SK-N-SH (cell line): ENCODE data around the gene COX14. TPM values are rescaled to one million over a fixed set of nuclear protein-coding genes. Genes with fewer than 3 reads are reported as not detected.

Source experiments
- CTCF ChIA-PET: fragments of 300-600, 350-600 bp; formaldehyde crosslinking; extraction: SDS; loops from one replicate; lab custom pipeline; 2021; lab: Yijun Ruan, JAX
- POLR2A ChIA-PET: fragments of 350-600 bp; sonication (Branson Sonifier 250); formaldehyde crosslinking; extraction: SDS; loops from one replicate; lab custom pipeline; 2020; ENCODE audit warnings: antibody characterized with exemption, inconsistent platforms; lab: Yijun Ruan, JAX
- DNase-seq: peaks from one replicate; pipeline ENCODE4 v3.0.0; 2012
- H2AFZ ChIP-seq: fragments of 200-600 bp; sonication (generic); 2 replicates; pipeline ENCODE4 v1.8.1; 2016; ENCODE audit warnings: antibody characterized with exemption, mild to moderate bottlenecking, low read depth
- H3F3A ChIP-seq: fragments of 200-600 bp; sonication (generic); replicated peaks from 2 replicates; pipeline ENCODE3; 2016; ENCODE audit warnings: antibody characterized with exemption, mild to moderate bottlenecking; ENCODE audit not compliant: insufficient read depth
- H3K27ac ChIP-seq, 2 experiments: fragments of 200-500 bp in 1 of 2; fragments of 200-600 bp in 1 of 2; sonication (Bioruptor generic) in 1 of 2; sonication (generic), shearing (Covaris generic) in 1 of 2; 2 replicates each; pipeline versions ENCODE4 v1.5.1 to v1.6.1; 2014 to 2016; ENCODE audit warnings: low read depth in 2 of 2, inconsistent platforms in 1 of 2, low read length in 1 of 2, mild to moderate bottlenecking in 1 of 2, mixed read lengths in 1 of 2
- H3K27me3 ChIP-seq: fragments of 200-600 bp; sonication (generic), shearing (Covaris generic); 2 replicates; pipeline ENCODE4 v1.6.1; 2016; ENCODE audit warnings: mixed run types; ENCODE audit not compliant: insufficient read depth
- H3K36me3 ChIP-seq, 2 experiments: fragments of 200-500 bp in 1 of 2; fragments of 200-600 bp in 1 of 2; sonication (Bioruptor generic) in 1 of 2; sonication (generic) in 1 of 2; replicated peaks in 1 of 2; 2 replicates each; pipeline versions ENCODE3 to v1.5.1; 2014 to 2016; ENCODE audit warnings: low read length in 1 of 2, mild to moderate bottlenecking in 1 of 2; ENCODE audit not compliant: insufficient read depth in 2 of 2, control insufficient read depth in 1 of 2
- H3K4me1 ChIP-seq, 2 experiments: fragments of 200-500 bp in 1 of 2; fragments of 200-600 bp in 1 of 2; sonication (Bioruptor generic) in 1 of 2; sonication (generic), shearing (Covaris generic) in 1 of 2; 2 replicates each; pipeline versions ENCODE4 v1.5.1 to v1.6.1; 2014 to 2016; ENCODE audit warnings: low read depth in 1 of 2, low read length in 1 of 2, mixed run types in 1 of 2; ENCODE audit not compliant: insufficient read depth in 2 of 2, control insufficient read depth in 1 of 2
- H3K4me2 ChIP-seq: fragments of 200-600 bp; sonication (generic), shearing (Covaris generic); 2 replicates; pipeline ENCODE4 v1.6.1; 2017; ENCODE audit warnings: mixed run types
- H3K4me3 ChIP-seq, 2 experiments: fragments of 200-500 bp in 1 of 2; fragments of 200-600 bp in 1 of 2; sonication (Bioruptor generic) in 1 of 2; sonication (generic), shearing (Covaris generic) in 1 of 2; 2 replicates each; pipeline versions ENCODE4 v1.5.1 to v1.8.1; 2014 to 2016; ENCODE audit warnings: low read depth in 2 of 2, inconsistent platforms in 1 of 2, low read length in 1 of 2, mild to moderate bottlenecking in 1 of 2, mixed read lengths in 1 of 2, moderate library complexity in 1 of 2
- H3K79me2 ChIP-seq: fragments of 200-600 bp; sonication (generic); 2 replicates; pipeline ENCODE4 v1.8.1; 2017; ENCODE audit warnings: mild to moderate bottlenecking; ENCODE audit not compliant: insufficient read depth
- H3K9ac ChIP-seq: fragments of 200-600 bp; sonication (generic); 2 replicates; pipeline ENCODE4 v1.6.1; 2017; ENCODE audit warnings: mixed run types
- H3K9me2 ChIP-seq: fragments of 200-600 bp; sonication (generic); 2 replicates; pipeline ENCODE4 v1.6.1; 2017; ENCODE audit warnings: mixed run types
- H3K9me3 ChIP-seq: fragments of 200-600 bp; sonication (generic); 2 replicates; pipeline ENCODE4 v1.6.1; 2017; ENCODE audit warnings: mixed run types, mild to moderate bottlenecking, moderate library complexity
- H4K20me1 ChIP-seq: fragments of 200-600 bp; sonication (generic); 2 replicates; pipeline ENCODE4 v1.6.1; 2017; ENCODE audit warnings: mild to moderate bottlenecking, mixed run types; ENCODE audit not compliant: insufficient read depth
- CHD2 ChIP-seq: fragments of 150-350 bp; IDR thresholded peaks from 2 replicates; pipeline ENCODE4 v1.6.1; 2018; ENCODE audit warnings: low read length; ENCODE audit not compliant: partially characterized antibody
- CTCF ChIP-seq: fragments of 200-600 bp; sonication (generic); IDR thresholded peaks from 2 replicates; pipeline ENCODE4 v1.6.1; 2017; ENCODE audit warnings: antibody characterized with exemption, mild to moderate bottlenecking, moderate library complexity
- ELF1 ChIP-seq: IDR thresholded peaks from 2 replicates; pipeline ENCODE4 v1.4.0; 2012
- EZH2phosphoT487 ChIP-seq: fragments of 200-600 bp; sonication (generic); IDR thresholded peaks from 2 replicates; pipeline ENCODE4 v1.6.1; 2017; ENCODE audit warnings: low read depth, mixed run types, mild to moderate bottlenecking, antibody characterized with exemption, moderate library complexity, borderline replicate concordance
- FOXM1 ChIP-seq: IDR thresholded peaks from 2 replicates; pipeline ENCODE4 v1.4.0; 2012; ENCODE audit warnings: low read depth, mild to moderate bottlenecking
- GABPA ChIP-seq: IDR thresholded peaks from 2 replicates; pipeline ENCODE4 v1.4.0; 2012; ENCODE audit warnings: low read depth, mild to moderate bottlenecking
- GATA2 ChIP-seq: sonication (generic); formaldehyde crosslinking; IDR thresholded peaks from 2 replicates; pipeline ENCODE4 v1.5.0; 2020; ENCODE audit warnings: mild to moderate bottlenecking, missing genetic modification reagents
- IRF3 ChIP-seq: fragments of 150-350 bp; IDR thresholded peaks from 2 replicates; pipeline ENCODE4 v1.6.1; 2016; ENCODE audit warnings: mild to moderate bottlenecking, low read depth, low read length
- MEF2A ChIP-seq: IDR thresholded peaks from 2 replicates; pipeline ENCODE4 v1.4.0; 2012; ENCODE audit warnings: low read depth, borderline replicate concordance
- NFIC ChIP-seq: IDR thresholded peaks from 2 replicates; pipeline ENCODE4 v1.4.0; 2012; ENCODE audit warnings: borderline replicate concordance
- RAD21 ChIP-seq: IDR thresholded peaks from 2 replicates; pipeline ENCODE4 v1.6.1; 2012; ENCODE audit warnings: mild to moderate bottlenecking, low read length
- RCOR1 ChIP-seq: fragments of 150-350 bp; IDR thresholded peaks from 2 replicates; pipeline ENCODE4 v1.6.1; 2017; ENCODE audit warnings: antibody characterized with exemption, low read length
- RXRA ChIP-seq: IDR thresholded peaks from 2 replicates; pipeline ENCODE4 v1.4.0; 2012; ENCODE audit warnings: low read depth, mild to moderate bottlenecking, borderline replicate concordance
- SIN3A ChIP-seq: IDR thresholded peaks from 2 replicates; pipeline ENCODE4 v1.6.1; 2012; ENCODE audit warnings: low read depth, mild to moderate bottlenecking, low read length, moderate library complexity, borderline replicate concordance
- SMC3 ChIP-seq: IDR thresholded peaks from 2 replicates; pipeline ENCODE4 v1.6.1; 2012; ENCODE audit warnings: low read depth, low read length, improper control_type of control experiment
- TAF1 ChIP-seq: IDR thresholded peaks from 2 replicates; pipeline ENCODE4 v1.6.1; 2012; ENCODE audit warnings: low read depth, mild to moderate bottlenecking, low read length, moderate library complexity, borderline replicate concordance
- YY1 ChIP-seq: IDR thresholded peaks from 2 replicates; pipeline ENCODE4 v1.4.0; 2012; ENCODE audit warnings: low read depth, mild to moderate bottlenecking
- ZBTB33 ChIP-seq: IDR thresholded peaks from 2 replicates; pipeline ENCODE4 v1.4.0; 2012; ENCODE audit warnings: low read depth, borderline replicate concordance
- WGBS: methylation state at CpG from one replicate; pipeline ENCODE4 v1.1.6; 2017; ENCODE audit warnings: low lambda C conversion rate; 5-methylcytosine and 5-hydroxymethylcytosine counted together
- polyA plus RNA-seq, 3 experiments: library from polyadenylated mRNA; depleted of rRNA; stranded (reverse); fragments of >200 nt; gene quantifications; 2 replicates each; pipeline ENCODE4 v1.2.3, GENCODE V29; 2012

The COX14 gene
- polyA plus RNA-seq, 1 of the 3 experiments (the other 2 are of a cell fraction): 204 TPM

DNA sequence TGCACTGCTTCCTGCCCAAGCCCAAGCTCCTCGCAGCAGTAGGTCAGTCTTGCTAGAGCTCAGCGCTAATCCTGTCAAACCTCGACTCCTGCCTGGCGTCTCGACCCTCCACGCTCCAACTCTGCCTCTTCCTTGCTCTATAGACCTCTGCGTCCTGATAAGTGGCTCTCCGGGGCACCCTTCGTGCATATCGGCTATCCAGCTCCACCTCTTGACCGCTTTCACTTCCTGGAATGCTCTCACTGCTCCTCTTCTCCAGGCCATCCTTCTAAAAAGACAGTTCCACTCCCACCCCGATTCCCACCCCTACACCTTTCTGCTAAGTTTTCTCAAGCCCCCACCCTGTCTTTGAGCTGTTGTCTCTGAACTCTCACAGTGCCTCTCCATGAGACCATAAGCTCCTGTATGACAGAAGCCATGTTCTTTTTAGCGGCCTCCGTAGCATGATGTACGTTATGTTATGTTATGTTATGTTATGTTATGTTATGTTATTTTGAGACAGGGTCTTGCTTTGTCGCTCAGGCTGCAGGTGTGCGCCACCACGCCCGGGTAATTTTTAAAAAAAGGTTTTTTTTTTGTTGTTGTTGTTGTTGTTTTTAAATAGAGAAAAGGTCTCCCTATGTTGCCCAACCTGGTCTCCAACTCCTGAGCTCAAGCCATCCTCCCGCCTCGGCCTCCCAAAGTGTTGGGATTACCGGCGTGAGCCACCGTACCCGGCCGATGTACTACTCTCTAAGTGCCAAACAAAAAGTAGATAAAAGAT is 601 bp downstream of the COX14 start:
- CTCF ChIA-PET: interaction anchor here (1.3 to 5.5 kb wide), 20 partner anchors 13 to 245 kb away, joined by 4 to 96 read pairs (median 10); partner anchors contain the start of genes CERS5, GPD1 and SMARCD1
- peaks cover 12 to 18% of the 10 kb centered on the region in 2 experiments; a peak in 2 of 4 replicates for H3K4me1 ChIP-seq
- 2% methylated on average over 26 of the region's 26 CpGs for WGBS
- DNase-seq: peak; percentile 49
- peak overlapping the region; percentile 48 for H2AFZ ChIP-seq
- H3F3A ChIP-seq: peaks cover 15% of the 10 kb centered on the region
- peaks cover 9% of the 10 kb centered on the region; the same call in 1 of the 2 replicates for H4K20me1 ChIP-seq
- POLR2A ChIA-PET: interaction anchor here (0.7 to 3.4 kb wide), 17 partner anchors 8 to 371 kb away, joined by 3 to 27 read pairs (median 3); partner anchors contain the start of genes CERS5, GPD1, SMARCD1 and TMBIM6
- H3K4me2 ChIP-seq: peak overlapping the region; percentile 87
- TF ChIP-seq SIN3A (no peak), TAF1 (no peak), YY1 (0 out of 2 replicates have a peak, but pooled peaks have one; percentile 24), CTCF (0 out of 2 replicates have a peak, but pooled peaks have one; percentile 7), GABPA (no peak)
- H3K9ac ChIP-seq: peak overlapping the region; percentile 79
- no peaks in the 10 kb centered on the region for H3K27me3 ChIP-seq
- H3K4me3 ChIP-seq: peak overlapping the region; percentile 67 to 99
- H3K9me2 ChIP-seq: no peaks in the 10 kb centered on the region
- no peaks in the 10 kb centered on the region for H3K9me3 ChIP-seq
- H3K27ac ChIP-seq: peak overlapping the region; percentile 69 to 95
- peaks cover 0 to 14% of the 10 kb centered on the region in 2 experiments for H3K36me3 ChIP-seq
- H3K79me2 ChIP-seq: peaks cover 50% of the 10 kb centered on the region

- Histone ChIP-seq H3K9ac (no peak overlapping the region), H3F3A (peaks cover 14% of the 10 kb centered on the region), H4K20me1 (peaks cover 9% of the 10 kb centered on the region; the same call in 1 of the 2 replicates), H3K27me3 (no peaks in the 10 kb centered on the region), H3K36me3 (peaks cover 9 to 25% of the 10 kb centered on the region in 2 experiments), H3K4me3 (no peak overlapping the region), H3K4me1 (peaks cover 0 to 2% of the 10 kb centered on the region in 2 experiments; a peak in 1 of 4 replicates), H3K27ac (no peak overlapping the region), H3K9me2 (no peaks in the 10 kb centered on the region), H3K9me3 (no peaks in the 10 kb centered on the region), H2AFZ (no peak overlapping the region), H3K79me2 (peaks cover 70% of the 10 kb centered on the region), H3K4me2 (no peak overlapping the region)
- CTCF ChIA-PET: interaction anchor here (0.7 to 3.4 kb wide), 6 partner anchors 8 to 63 kb away, joined by 3 to 13 read pairs (median 3); partner anchors contain the start of gene SMARCD1
- POLR2A ChIA-PET: interaction anchor here (1.8 kb wide), 1 partner anchor 9 kb away, joined by 8 read pairs; no protein-coding TSS in a partner anchor
- no peak for DNase-seq
- 99% methylated on average over 6 of the region's 6 CpGs for WGBS
- TF ChIP-seq RAD21: no peak
- TF ChIP-seq FOXM1: no peak
- no peak for TF ChIP-seq ELF1
- TF ChIP-seq CHD2: no peak
- TF ChIP-seq NFIC: no peak
- no peak for TF ChIP-seq IRF3
- no peak for TF ChIP-seq GATA2 (CRISPR knock-in tag)
- TF ChIP-seq RCOR1: no peak
- no peak for TF ChIP-seq ZBTB33
- TF ChIP-seq YY1: no peak
- no peak for TF ChIP-seq MEF2A
- TF ChIP-seq SMC3: no peak
- no peak for TF ChIP-seq CTCF
- TF ChIP-seq RXRA: no peak
- no peak for TF ChIP-seq EZH2phosphoT487
Measured at GRCh38 chr12:50117057-50117622, 5.1 kb downstream of the COX14 start.
